Measurements from ENCODE around the gene SOST. TPM values are rescaled to one million over a fixed set of nuclear protein-coding genes. Genes with fewer than 3 reads are reported as not detected.

Gene SOST
- total and polyA plus RNA-seq, 4 donors: 0.17 to 1.5 (median 0.58) TPM

DNA sequence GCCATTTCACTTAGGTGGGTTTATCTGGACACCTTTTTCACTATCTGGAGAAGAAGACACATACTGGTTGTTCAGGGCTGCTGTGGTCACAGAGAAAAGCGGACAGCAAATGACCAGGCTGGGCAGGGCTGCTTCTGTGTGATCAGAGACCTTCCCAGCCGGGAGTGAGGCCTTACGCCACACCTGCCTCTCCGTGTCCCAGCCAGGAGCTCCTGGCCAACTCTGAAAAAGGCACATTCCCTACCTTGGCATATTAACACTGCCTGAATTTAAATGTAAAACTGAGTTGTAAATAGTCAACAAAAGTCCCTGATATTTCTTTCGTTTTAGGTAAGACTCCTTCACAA is 9.1 kb upstream of the SOST start:
- Histone ChIP-seq H3K4me1 (ENCODE audit: control insufficient read depth, insufficient read depth, low read length) (peaks cover 4% of the 10 kb centered on the region), H3K27me3 (ENCODE audit: control insufficient read depth, insufficient read depth, low read length) (no peaks in the 10 kb centered on the region), H3K36me3 (ENCODE audit: control insufficient read depth, insufficient read depth, low read length) (peaks cover 41% of the 10 kb centered on the region), H3K27ac (ENCODE audit: low read depth, low read length) (no peak overlapping the region), H3K9me3 (ENCODE audit: control insufficient read depth, insufficient read depth, low read length) (no peaks in the 10 kb centered on the region), H3K4me3 (ENCODE audit: low read depth, low read length) (no peak overlapping the region)
- no peak for DNase-seq (ENCODE audit: low read depth in 4 of 6, low spot score in 6 of 6)
- WGBS (ENCODE audit: insufficient coverage): 94% methylated on average over 2 of the region's 5 CpGs

DNA sequence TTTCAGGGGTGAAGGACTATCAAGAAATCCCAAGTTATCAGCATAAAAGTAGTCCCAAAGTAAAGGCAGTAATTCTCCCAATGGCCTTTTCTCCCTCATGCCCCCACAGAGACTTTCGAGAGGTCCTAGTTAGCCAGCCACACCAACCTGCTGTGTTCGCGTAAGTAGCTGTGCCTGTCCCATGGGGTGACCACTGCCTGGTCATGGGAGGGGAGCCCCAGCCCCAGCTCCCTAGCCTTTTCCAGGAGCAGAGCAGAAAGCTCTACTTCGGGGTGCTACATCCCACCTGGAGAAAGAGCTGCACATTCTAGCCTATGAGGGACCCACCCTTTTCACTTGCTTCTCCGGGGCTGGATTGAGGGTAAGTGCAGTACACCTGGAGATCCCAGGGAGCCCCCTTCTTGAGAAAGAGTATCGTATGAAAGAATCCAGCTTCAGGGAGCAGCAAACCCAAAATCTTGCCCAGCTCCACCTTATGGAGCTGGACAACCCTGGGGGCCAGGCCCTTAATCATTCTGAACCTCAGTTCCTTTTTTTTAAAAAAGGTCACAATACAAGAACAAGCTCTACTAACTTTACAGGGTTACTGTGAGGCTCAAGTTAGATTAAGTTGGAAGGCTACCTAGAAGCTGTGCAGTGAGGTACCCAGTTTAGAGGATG is 8.6 kb upstream of the SOST start:
- H3K4me3 ChIP-seq (ENCODE audit: low read depth, low read length): no peak overlapping the region
- DNase-seq (ENCODE audit: low read depth in 4 of 6, low spot score in 6 of 6): no peak
- no peak overlapping the region for H3K27ac ChIP-seq (ENCODE audit: low read depth, low read length)
- H3K9me3 ChIP-seq (ENCODE audit: control insufficient read depth, insufficient read depth, low read length): no peaks in the 10 kb centered on the region
- H3K27me3 ChIP-seq (ENCODE audit: control insufficient read depth, insufficient read depth, low read length): no peaks in the 10 kb centered on the region
- H3K36me3 ChIP-seq (ENCODE audit: control insufficient read depth, insufficient read depth, low read length): peaks cover 36% of the 10 kb centered on the region
- WGBS (ENCODE audit: insufficient coverage): 87% methylated on average over 3 of the region's 6 CpGs
- peaks cover 4% of the 10 kb centered on the region for H3K4me1 ChIP-seq (ENCODE audit: control insufficient read depth, insufficient read depth, low read length)

- H3K36me3 ChIP-seq (ENCODE audit: control insufficient read depth, insufficient read depth, low read length): peaks cover 30% of the 10 kb centered on the region
- H3K9me3 ChIP-seq (ENCODE audit: control insufficient read depth, insufficient read depth, low read length): no peaks in the 10 kb centered on the region
- 55% methylated on average over 2 of the region's 7 CpGs for WGBS (ENCODE audit: insufficient coverage)
- no peak overlapping the region for H3K4me3 ChIP-seq (ENCODE audit: low read depth, low read length)
- peaks cover 4% of the 10 kb centered on the region for H3K4me1 ChIP-seq (ENCODE audit: control insufficient read depth, insufficient read depth, low read length)
- no peak overlapping the region for H3K27ac ChIP-seq (ENCODE audit: low read depth, low read length)
- no peaks in the 10 kb centered on the region for H3K27me3 ChIP-seq (ENCODE audit: control insufficient read depth, insufficient read depth, low read length)
- peak in 5 of 6 donors; percentile 45 to 89 (median 62) for DNase-seq (ENCODE audit: low read depth in 4 of 6, low spot score in 6 of 6)
Measured at GRCh38 chr17:43766413-43767052, 7.9 kb upstream of the SOST start.

GRCh38 chr17:43760254-43760852 is 1.8 kb upstream of the SOST start:
- Histone ChIP-seq H3K36me3 (ENCODE audit: control insufficient read depth, insufficient read depth, low read length) (no peaks in the 10 kb centered on the region), H3K9me3 (ENCODE audit: control insufficient read depth, insufficient read depth, low read length) (no peaks in the 10 kb centered on the region), H3K27me3 (ENCODE audit: control insufficient read depth, insufficient read depth, low read length) (peaks cover 28% of the 10 kb centered on the region), H3K4me3 (ENCODE audit: low read depth, low read length) (no peak overlapping the region), H3K4me1 (ENCODE audit: control insufficient read depth, insufficient read depth, low read length) (peaks cover 10% of the 10 kb centered on the region), H3K27ac (ENCODE audit: low read depth, low read length) (no peak overlapping the region)
- WGBS (ENCODE audit: insufficient coverage): 0% methylated on average over 3 of the region's 10 CpGs
- peak; percentile 78 to 98 (median 88) for DNase-seq (ENCODE audit: low read depth in 4 of 6, low spot score in 6 of 6)

GRCh38 chr17:43759836-43760235 is 1.2 kb upstream of the SOST start:
- Histone ChIP-seq H3K4me1 (ENCODE audit: control insufficient read depth, insufficient read depth, low read length) (peaks cover 15% of the 10 kb centered on the region), H3K4me3 (ENCODE audit: low read depth, low read length) (no peak overlapping the region), H3K27me3 (ENCODE audit: control insufficient read depth, insufficient read depth, low read length) (peaks cover 32% of the 10 kb centered on the region), H3K36me3 (ENCODE audit: control insufficient read depth, insufficient read depth, low read length) (no peaks in the 10 kb centered on the region), H3K27ac (ENCODE audit: low read depth, low read length) (no peak overlapping the region), H3K9me3 (ENCODE audit: control insufficient read depth, insufficient read depth, low read length) (no peaks in the 10 kb centered on the region)
- 38% methylated on average over 7 of the region's 7 CpGs for WGBS (ENCODE audit: insufficient coverage)
- DNase-seq (ENCODE audit: low read depth in 4 of 6, low spot score in 6 of 6): peak in 1 of 6 donors; percentile 4

DNA sequence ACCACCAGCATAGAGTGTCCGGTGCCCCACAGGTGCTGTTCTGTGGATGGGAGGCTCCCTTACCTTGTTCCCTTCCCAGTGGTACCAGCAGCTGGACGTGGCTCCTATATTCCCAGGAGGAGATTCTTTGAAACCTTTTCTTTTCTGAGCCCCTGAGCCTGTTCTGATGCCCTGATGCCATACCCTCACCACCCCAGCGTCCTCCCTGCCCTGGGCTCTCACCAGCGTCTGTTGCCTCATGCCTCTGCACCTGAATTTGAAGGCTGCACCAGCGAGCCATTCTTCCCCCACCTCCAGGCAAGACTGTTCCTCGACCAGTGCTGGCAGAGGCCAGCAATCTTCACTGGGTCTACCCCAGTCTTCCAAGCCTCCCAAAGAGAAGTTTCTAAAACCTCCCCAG is 505 bp downstream of the SOST start:
- Histone ChIP-seq H3K27ac (ENCODE audit: low read depth, low read length) (no peak overlapping the region), H3K9me3 (ENCODE audit: control insufficient read depth, insufficient read depth, low read length) (no peaks in the 10 kb centered on the region), H3K4me3 (ENCODE audit: low read depth, low read length) (no peak overlapping the region), H3K36me3 (ENCODE audit: control insufficient read depth, insufficient read depth, low read length) (no peaks in the 10 kb centered on the region), H3K27me3 (ENCODE audit: control insufficient read depth, insufficient read depth, low read length) (peaks cover 35% of the 10 kb centered on the region), H3K4me1 (ENCODE audit: control insufficient read depth, insufficient read depth, low read length) (peaks cover 16% of the 10 kb centered on the region)
- DNase-seq (ENCODE audit: low read depth in 4 of 6, low spot score in 6 of 6): no peak
- WGBS (ENCODE audit: insufficient coverage): 74% methylated on average over 4 of the region's 6 CpGs

GRCh38 chr17:43757171-43757660 is 1.4 kb downstream of the SOST start:
- 88% methylated on average over 7 of the region's 8 CpGs for WGBS (ENCODE audit: insufficient coverage)
- peaks cover 16% of the 10 kb centered on the region for H3K4me1 ChIP-seq (ENCODE audit: control insufficient read depth, insufficient read depth, low read length)
- no peak for DNase-seq (ENCODE audit: low read depth in 4 of 6, low spot score in 6 of 6)
- H3K4me3 ChIP-seq (ENCODE audit: low read depth, low read length): no peak overlapping the region
- H3K36me3 ChIP-seq (ENCODE audit: control insufficient read depth, insufficient read depth, low read length): no peaks in the 10 kb centered on the region
- peaks cover 35% of the 10 kb centered on the region for H3K27me3 ChIP-seq (ENCODE audit: control insufficient read depth, insufficient read depth, low read length)
- no peaks in the 10 kb centered on the region for H3K9me3 ChIP-seq (ENCODE audit: control insufficient read depth, insufficient read depth, low read length)
- H3K27ac ChIP-seq (ENCODE audit: low read depth, low read length): no peak overlapping the region

DNA sequence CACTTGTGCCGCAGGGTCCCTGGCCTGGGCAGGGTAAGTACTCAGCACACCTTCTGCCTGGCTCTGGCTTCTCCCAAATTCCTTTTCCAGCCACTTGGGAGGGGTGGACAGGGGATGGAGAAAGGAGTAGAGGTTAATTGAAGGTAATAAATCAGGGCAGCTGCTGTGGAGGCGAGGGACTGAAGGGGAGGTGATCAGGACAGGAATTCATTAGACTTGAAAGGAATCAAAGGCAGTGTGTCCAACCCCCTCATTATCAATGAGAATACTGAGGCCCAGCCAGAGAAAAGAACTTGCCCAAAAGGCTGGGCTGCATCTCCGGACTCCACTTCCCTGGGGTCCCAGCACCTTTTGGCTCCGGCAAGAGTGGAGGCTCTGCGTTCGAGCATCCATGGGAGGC is 2.4 kb downstream of the SOST start:
- H3K27ac ChIP-seq (ENCODE audit: low read depth, low read length): no peak overlapping the region
- no peaks in the 10 kb centered on the region for H3K9me3 ChIP-seq (ENCODE audit: control insufficient read depth, insufficient read depth, low read length)
- H3K27me3 ChIP-seq (ENCODE audit: control insufficient read depth, insufficient read depth, low read length): peaks cover 35% of the 10 kb centered on the region
- 67% methylated on average over 1 of the region's 6 CpGs for WGBS (ENCODE audit: insufficient coverage)
- H3K4me3 ChIP-seq (ENCODE audit: low read depth, low read length): no peak overlapping the region
- no peaks in the 10 kb centered on the region for H3K36me3 ChIP-seq (ENCODE audit: control insufficient read depth, insufficient read depth, low read length)
- peaks cover 16% of the 10 kb centered on the region for H3K4me1 ChIP-seq (ENCODE audit: control insufficient read depth, insufficient read depth, low read length)
- DNase-seq (ENCODE audit: low read depth in 4 of 6, low spot score in 6 of 6): peak in 1 of 6 donors; percentile 6

DNA sequence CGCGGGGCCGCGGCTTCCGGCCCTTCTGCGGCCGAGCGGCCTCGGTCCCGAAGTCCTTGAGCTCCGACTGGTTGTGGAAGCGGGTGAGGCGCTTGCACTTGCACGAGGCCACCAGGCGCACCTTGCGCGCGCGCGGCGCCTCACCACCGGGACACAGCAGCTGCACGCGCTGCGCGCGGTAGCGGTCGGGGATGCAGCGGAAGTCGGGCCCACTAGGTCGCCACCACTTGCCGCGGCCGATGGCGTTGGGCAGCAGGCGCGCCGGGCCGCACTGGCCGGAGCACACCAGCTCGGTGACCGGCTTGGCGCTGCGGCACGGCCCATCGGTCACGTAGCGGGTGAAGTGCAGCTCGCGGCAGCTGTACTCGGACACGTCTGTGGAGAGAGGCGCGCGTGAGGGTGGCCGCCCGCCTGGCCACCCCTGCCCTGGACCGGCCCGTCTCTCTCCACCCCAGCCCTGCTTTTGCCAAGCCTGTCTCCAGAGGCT is 3.2 kb downstream of the SOST start:
- peaks cover 35% of the 10 kb centered on the region for H3K27me3 ChIP-seq (ENCODE audit: control insufficient read depth, insufficient read depth, low read length)
- no peaks in the 10 kb centered on the region for H3K36me3 ChIP-seq (ENCODE audit: control insufficient read depth, insufficient read depth, low read length)
- H3K4me1 ChIP-seq (ENCODE audit: control insufficient read depth, insufficient read depth, low read length): peaks cover 16% of the 10 kb centered on the region
- peak in 2 of 6 donors; percentile 47 to 79 for DNase-seq (ENCODE audit: low read depth in 4 of 6, low spot score in 6 of 6)
- 2% methylated on average over 60 of the region's 60 CpGs for WGBS (ENCODE audit: insufficient coverage)
- no peaks in the 10 kb centered on the region for H3K9me3 ChIP-seq (ENCODE audit: control insufficient read depth, insufficient read depth, low read length)
- H3K27ac ChIP-seq (ENCODE audit: low read depth, low read length): no peak overlapping the region
- no peak overlapping the region for H3K4me3 ChIP-seq (ENCODE audit: low read depth, low read length)
